HFFc6 (cell line): ENCODE results near the gene GNGT2. TPM values are rescaled to one million over a fixed set of nuclear protein-coding genes. Genes with fewer than 3 reads are reported as not detected.

Source experiments
- DNase-seq: peaks from one replicate; pipeline ENCODE4 v3.0.0-alpha.2; 2018
- H3K27ac Mint-ChIP-seq: 2 replicates; pipeline ENCODE4 v1.8.0; 2020; ENCODE audit warnings: mild to moderate bottlenecking, mixed read lengths
- H3K27me3 Mint-ChIP-seq: 2 replicates; pipeline ENCODE4 v1.8.0; 2021; ENCODE audit warnings: mild to moderate bottlenecking, moderate library complexity, mixed read lengths; ENCODE audit not compliant: insufficient read depth
- H3K36me3 Mint-ChIP-seq: 2 replicates; pipeline ENCODE4 v1.8.0; 2021; ENCODE audit warnings: low read depth, mixed read lengths
- H3K4me1 Mint-ChIP-seq: 2 replicates; pipeline ENCODE4 v1.8.0; 2020; ENCODE audit warnings: low read depth, mixed read lengths
- H3K4me3 Mint-ChIP-seq: 2 replicates; pipeline ENCODE4 v1.8.0; 2020; ENCODE audit warnings: mild to moderate bottlenecking, moderate library complexity, mixed read lengths
- H3K9me3 Mint-ChIP-seq: 2 replicates; pipeline ENCODE4 v1.8.0; 2020; ENCODE audit warnings: mild to moderate bottlenecking, mixed read lengths
- CTCF ChIP-seq: fragments of 200-600 bp; sonication (generic); IDR thresholded peaks from 2 replicates; pipeline ENCODE4 v1.5.0; 2021; ENCODE audit warnings: antibody characterized with exemption, mild to moderate bottlenecking
- long read RNA-seq: library from polyadenylated mRNA; unstranded; transcript quantifications from one replicate; pipeline ENCODE4 v2.0.0, GENCODE V29; 2019
- total RNA-seq, 6 experiments: library from RNA; stranded (reverse); fragmentation: NEBNext Ultra II Directional; extraction: Animal tissue kit (Norgen Biotek cat#: 25700); gene quantifications; 2 replicates in 1 of 6; 3 replicates in 5 of 6; pipeline ENCODE4 v1.2.3, GENCODE V29; 2021

The GNGT2 gene
- not detected for total RNA-seq
- long read RNA-seq: 0 reads

- DNase-seq: no peak
- H3K27me3 Mint-ChIP-seq: peaks cover 40% of the 10 kb centered on the region
- no peak within 1 kb of the TSS for H3K27ac Mint-ChIP-seq
- H3K4me1 Mint-ChIP-seq: peaks cover 16% of the 10 kb centered on the region
- no peak for TF ChIP-seq CTCF
- peak within 1 kb of the TSS; percentile 38; the same call in 1 of the 2 replicates for H3K4me3 Mint-ChIP-seq
- no peaks in the 10 kb centered on the region for H3K9me3 Mint-ChIP-seq
- H3K36me3 Mint-ChIP-seq: no peaks in the 10 kb centered on the region
Measured at GRCh38 chr17:49210158-49211029, at the start of gene GNGT2, which contains the start of gene ABI3. Gene GNGT2 (minus strand): TSS chr17:49210574. CDS start chr17:49207422, 3,152 bp downstream. Gene ABI3 (plus strand): TSS chr17:49210707. CDS start chr17:49210725, 18 bp downstream.

GRCh38 chr17:49259663-49260010 is 49.3 kb upstream of the GNGT2 start:
- Mint-ChIP-seq H3K9me3 (no peaks in the 10 kb centered on the region), H3K4me1 (peaks cover 15% of the 10 kb centered on the region), H3K36me3 (no peaks in the 10 kb centered on the region), H3K27ac (peak overlapping the region; percentile 90), H3K27me3 (peaks cover 2% of the 10 kb centered on the region; the same call in 1 of the 2 replicates), H3K4me3 (peak overlapping the region; percentile 86)
- DNase-seq: no peak
- no peak for TF ChIP-seq CTCF

DNA sequence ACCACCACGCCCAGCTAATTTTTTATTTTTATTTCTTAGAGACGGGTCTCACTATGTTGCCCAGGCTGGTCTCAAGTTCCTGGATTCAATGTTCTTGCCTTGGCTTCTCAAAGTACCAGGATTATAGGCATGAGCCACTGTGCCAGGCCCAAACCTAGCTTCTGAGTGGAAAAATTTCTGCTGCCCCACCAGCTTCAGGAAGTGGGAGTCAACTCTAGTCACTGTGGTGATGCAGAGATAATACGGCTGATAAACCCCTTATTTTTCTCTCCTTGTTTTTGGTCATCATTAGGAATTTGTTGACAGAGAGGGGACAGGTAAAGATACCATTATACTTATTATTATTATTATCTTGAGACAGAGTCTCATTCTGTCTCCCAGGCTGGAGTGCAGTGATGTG is 48.0 kb upstream of the GNGT2 start:
- H3K36me3 Mint-ChIP-seq: no peaks in the 10 kb centered on the region
- H3K27me3 Mint-ChIP-seq: peaks cover 4% of the 10 kb centered on the region; the same call in 1 of the 2 replicates
- H3K4me3 Mint-ChIP-seq: no peak overlapping the region
- H3K4me1 Mint-ChIP-seq: peaks cover 12% of the 10 kb centered on the region
- no peak overlapping the region for H3K27ac Mint-ChIP-seq
- DNase-seq: no peak
- H3K9me3 Mint-ChIP-seq: no peaks in the 10 kb centered on the region
- no peak for TF ChIP-seq CTCF

DNA sequence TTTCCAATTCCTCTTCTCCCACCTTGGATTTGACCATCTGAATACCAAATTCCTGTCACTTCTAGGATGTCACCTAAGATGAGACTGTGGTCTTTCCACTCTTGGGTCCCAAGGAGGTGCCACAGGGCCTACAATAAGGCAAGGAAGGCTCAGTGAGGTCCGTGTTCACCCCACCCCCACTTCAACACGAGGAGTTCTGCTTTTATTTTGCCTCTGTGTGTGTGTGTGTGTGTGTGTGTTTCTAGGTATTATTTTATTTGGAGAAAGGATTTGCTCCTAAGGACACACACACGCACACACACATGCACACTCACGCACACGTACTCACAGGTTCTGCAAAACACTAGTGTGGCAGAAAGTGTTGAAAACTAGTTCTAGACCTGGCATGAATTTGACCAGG is 44.8 kb upstream of the GNGT2 start:
- no peak overlapping the region for H3K4me3 Mint-ChIP-seq
- no peak for DNase-seq
- no peaks in the 10 kb centered on the region for H3K4me1 Mint-ChIP-seq
- H3K27ac Mint-ChIP-seq: no peak overlapping the region
- TF ChIP-seq CTCF: no peak
- no peaks in the 10 kb centered on the region for H3K9me3 Mint-ChIP-seq
- no peaks in the 10 kb centered on the region for H3K36me3 Mint-ChIP-seq
- peaks cover 10% of the 10 kb centered on the region; the same call in 1 of the 2 replicates for H3K27me3 Mint-ChIP-seq

DNA sequence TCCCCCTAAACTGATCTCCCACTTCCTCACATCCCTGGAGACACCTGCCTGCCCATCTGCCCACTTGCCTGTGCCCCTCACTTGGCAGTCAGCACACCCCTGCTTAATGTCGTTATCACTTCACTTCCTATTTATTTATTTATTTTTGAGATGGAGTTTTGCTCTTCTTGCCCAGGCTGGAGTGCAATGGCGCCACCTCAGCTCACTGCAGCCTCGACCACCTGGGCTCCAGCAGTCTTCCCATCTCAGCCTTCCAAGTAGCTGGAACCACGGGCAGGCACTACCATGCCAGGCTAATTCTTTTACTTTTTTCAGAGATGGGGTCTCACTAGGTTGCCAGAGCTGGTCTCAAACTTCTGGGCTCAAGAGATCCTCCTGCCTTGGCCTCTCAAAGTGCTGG is 43.7 kb upstream of the GNGT2 start:
- DNase-seq: no peak
- no peak overlapping the region for H3K27ac Mint-ChIP-seq
- H3K36me3 Mint-ChIP-seq: no peaks in the 10 kb centered on the region
- peaks cover 6% of the 10 kb centered on the region for H3K4me1 Mint-ChIP-seq
- H3K4me3 Mint-ChIP-seq: no peak overlapping the region
- no peaks in the 10 kb centered on the region for H3K9me3 Mint-ChIP-seq
- peaks cover 16% of the 10 kb centered on the region; the same call in 1 of the 2 replicates for H3K27me3 Mint-ChIP-seq
- no peak for TF ChIP-seq CTCF
